Measurements from ENCODE around the gene RASEF. TPM values are rescaled to one million over a fixed set of nuclear protein-coding genes. Genes with fewer than 3 reads are reported as not detected.

Gene RASEF
- total RNA-seq, 1 experiment from 2014 or later, result 2.2 TPM

GRCh38 chr9:83068414-83068813, 5.5 kb upstream of the RASEF start:
- Histone ChIP-seq H3K4ac (ENCODE audit: low read depth, low read length) (no peak overlapping the region), H4K20me1 (ENCODE audit: control insufficient read depth, insufficient read depth, insufficient read length) (no peaks in the 10 kb centered on the region), H3K79me2 (ENCODE audit: insufficient read depth, low read length) (no peaks in the 10 kb centered on the region), H2BK15ac (ENCODE audit: low read depth, low read length) (no peak overlapping the region), H3K23me2 (ENCODE audit: insufficient read length, low read depth, low read length, poor library complexity, severe bottlenecking) (peaks cover under 1% of the 10 kb centered on the region), H3K27me3 (ENCODE audit: insufficient read depth, low read length) (peaks cover 2% of the 10 kb centered on the region; the same call in 1 of the 2 replicates), H3K56ac (ENCODE audit: insufficient read length, low read depth, low read length) (no peak overlapping the region), H3K18ac (ENCODE audit: insufficient read length, low read depth, low read length) (no peak overlapping the region), H3K4me2 (ENCODE audit: insufficient read depth, insufficient read length, low read length) (no peak overlapping the region), H3K14ac (ENCODE audit: insufficient read depth, low read length) (no peak overlapping the region), H3K9ac (ENCODE audit: extremely low read depth, insufficient read length, low read length) (no peak overlapping the region), H3K27ac (ENCODE audit: insufficient read length, low read depth, low read length) (no peak overlapping the region), H4K91ac (ENCODE audit: insufficient read length, low read depth, low read length) (no peak overlapping the region), H3K9me3 (ENCODE audit: control insufficient read depth, low read depth, low read length) (no peaks in the 10 kb centered on the region), H3K23ac (ENCODE audit: insufficient read length, low read depth, low read length) (no peak overlapping the region), H2AK5ac (ENCODE audit: insufficient read length, low read length) (no peak overlapping the region), H2BK120ac (ENCODE audit: low read depth, low read length, poor library complexity, severe bottlenecking) (no peak overlapping the region), H3K4me1 (ENCODE audit: insufficient read depth, low read length) (no peaks in the 10 kb centered on the region), H2BK20ac (ENCODE audit: low read depth, low read length, poor library complexity, severe bottlenecking) (no peak overlapping the region), H3T11ph (ENCODE audit: low read length) (no peak overlapping the region), H2BK12ac (ENCODE audit: insufficient read length, low read depth, low read length) (no peak overlapping the region), H3K79me1 (ENCODE audit: insufficient read depth, low read depth, low read length, poor library complexity, severe bottlenecking) (no peaks in the 10 kb centered on the region), H2AFZ (ENCODE audit: low read length) (no peak overlapping the region), H4K5ac (ENCODE audit: insufficient read length, low read depth, low read length) (no peak overlapping the region), H2BK5ac (ENCODE audit: insufficient read length, low read length) (no peak overlapping the region), H4K8ac (replicated peaks; ENCODE audit: insufficient read length, low read depth, low read length) (no peak overlapping the region)
- H3K4me1 Mint-ChIP-seq, result peaks cover 7 to 8% of the 10 kb centered on the region in 2 experiments
- no peak overlapping the region for H3K4me3 Mint-ChIP-seq
- peaks cover 26% of the 10 kb centered on the region for H3K27me3 Mint-ChIP-seq (ENCODE audit: low read depth)
- H3K9me3 Mint-ChIP-seq, result no peaks in the 10 kb centered on the region
- DNase-seq, result no peak
- TF ChIP-seq CTCF (conservative IDR thresholded peaks at IDR 0.05), result no peak
- H3K27ac Mint-ChIP-seq, result no peak overlapping the region
- no peaks in the 10 kb centered on the region for H3K36me3 Mint-ChIP-seq (ENCODE audit: insufficient read depth in 1 of 3, low read depth in 3 of 3)
- no CpG with 5 or more reads among the region's 1 CpG for WGBS (ENCODE audit: extremely low coverage, insufficient read length, low lambda C conversion rate)

All from H9 (cell line).